GM19025 (cell line): ENCODE measurements around the gene TICAM2.
"Not testable (repeated sequence)": the region's sequence is repeated elsewhere in the genome, so short reads cannot be mapped to it uniquely, and the experiment has no call there.

Source experiments
- ATAC-seq: cut with Tn5 transposase; IDR thresholded peaks from one replicate; pipeline ENCODE4 v1.9.1; 2021; ENCODE audit warnings: mild to moderate bottlenecking, low read depth, moderate library complexity; ENCODE audit not compliant: unreplicated experiment

The TICAM2 gene, protein sequence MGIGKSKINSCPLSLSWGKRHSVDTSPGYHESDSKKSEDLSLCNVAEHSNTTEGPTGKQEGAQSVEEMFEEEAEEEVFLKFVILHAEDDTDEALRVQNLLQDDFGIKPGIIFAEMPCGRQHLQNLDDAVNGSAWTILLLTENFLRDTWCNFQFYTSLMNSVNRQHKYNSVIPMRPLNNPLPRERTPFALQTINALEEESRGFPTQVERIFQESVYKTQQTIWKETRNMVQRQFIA

DNA sequence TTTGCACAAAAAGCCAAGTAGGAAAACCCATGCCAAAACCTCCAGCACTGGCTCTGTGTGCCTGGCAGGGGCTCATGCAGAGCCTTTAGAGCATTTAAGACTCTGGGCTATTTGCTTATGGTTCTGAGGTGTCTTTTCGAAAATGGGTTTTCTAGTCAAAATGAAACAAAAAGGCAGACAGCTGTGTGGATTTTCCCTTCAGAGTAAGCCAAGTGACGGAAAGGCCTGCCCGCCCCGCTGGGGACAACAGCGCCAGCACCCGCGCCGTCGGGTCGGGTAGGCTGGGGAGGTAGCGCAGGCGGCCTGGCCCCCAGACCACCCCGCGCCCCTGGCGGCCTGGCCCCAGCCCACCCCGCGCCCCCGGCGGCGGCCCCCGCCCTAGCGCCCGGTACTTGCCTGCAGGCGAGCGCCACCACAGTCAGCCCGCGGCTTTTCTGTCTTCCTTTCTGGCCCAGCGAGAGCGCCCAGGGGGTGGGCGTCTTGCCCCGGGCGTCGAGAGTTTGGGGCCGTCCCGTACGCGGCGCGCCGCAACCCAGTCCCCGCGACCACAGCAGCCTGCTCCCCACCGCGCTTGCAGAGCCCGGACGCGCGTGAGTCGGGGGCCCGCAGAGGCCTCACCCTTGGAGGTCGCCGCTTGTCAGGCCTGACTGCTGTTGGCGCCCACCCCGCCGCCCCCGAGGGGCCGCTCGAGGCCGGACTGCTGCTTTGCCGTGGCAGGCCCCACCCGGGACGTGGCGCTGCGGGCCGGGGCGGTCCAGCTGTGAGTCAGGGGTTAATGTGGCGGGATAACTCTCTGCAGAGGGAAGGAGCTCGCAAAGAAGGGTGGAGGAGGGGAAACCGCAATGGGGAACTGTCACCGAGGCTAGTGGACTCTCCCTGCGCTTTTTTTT is at the start of gene TICAM2:
Gene TICAM2, minus strand, starts transcription at position 779 of the 890 bp plus-strand sequence. CDS start 21,223 bp downstream, outside the sequence.
- peak; percentile 79 for ATAC-seq

GRCh38 chr5:115649541-115649940 is 47.3 kb upstream of the TICAM2 start:
- no peak for ATAC-seq

DNA sequence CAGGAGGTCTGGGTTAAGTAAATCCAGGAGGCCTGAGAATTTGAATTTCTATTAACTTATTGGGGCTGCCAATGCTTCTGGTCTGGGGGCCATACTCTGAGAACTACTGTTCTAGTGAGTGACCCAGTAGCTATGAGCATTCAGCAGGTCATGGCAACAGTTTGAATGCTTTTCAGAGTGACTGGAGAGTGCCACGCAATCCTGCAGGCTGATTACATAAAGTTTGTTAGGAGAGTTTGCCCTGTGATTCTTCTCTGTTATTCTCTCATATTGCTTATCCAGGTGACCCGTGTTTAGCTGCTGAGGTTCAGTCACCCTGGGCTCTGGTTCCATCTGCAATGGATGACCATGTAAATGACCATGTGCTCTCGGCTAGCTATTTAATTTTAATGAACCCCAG is 45.8 kb upstream of the TICAM2 start:
- no peak for ATAC-seq

GRCh38 chr5:115645386-115645785 is 43.1 kb upstream of the TICAM2 start:
- not testable (repeated sequence) for ATAC-seq

GRCh38 chr5:115644046-115644445 is 41.8 kb upstream of the TICAM2 start:
- ATAC-seq, result no peak

DNA sequence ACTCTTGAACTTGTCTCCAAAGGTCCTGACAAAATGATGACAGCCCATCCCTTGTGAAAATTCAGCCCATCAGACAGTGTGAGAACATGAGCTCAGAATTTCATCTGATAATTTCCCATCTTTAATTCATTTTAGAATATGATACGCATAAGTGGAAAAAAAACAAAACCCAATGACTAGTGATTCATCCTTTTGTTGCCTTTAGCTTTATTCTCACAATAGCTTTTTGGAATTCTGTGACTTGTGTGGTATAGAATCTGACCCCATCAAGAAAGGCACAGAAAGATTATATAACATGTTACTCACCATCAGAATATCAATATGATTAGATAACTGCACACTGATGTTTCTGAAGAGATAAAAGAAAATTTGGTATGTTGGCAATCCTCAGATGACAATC is 39.7 kb upstream of the TICAM2 start:
- ATAC-seq, result no peak

- ATAC-seq, result no peak
Observed at GRCh38 chr5:115640274-115640673, 38.0 kb upstream of the TICAM2 start.

GRCh38 chr5:115639377-115639776 is 37.1 kb upstream of the TICAM2 start:
- no peak for ATAC-seq

DNA sequence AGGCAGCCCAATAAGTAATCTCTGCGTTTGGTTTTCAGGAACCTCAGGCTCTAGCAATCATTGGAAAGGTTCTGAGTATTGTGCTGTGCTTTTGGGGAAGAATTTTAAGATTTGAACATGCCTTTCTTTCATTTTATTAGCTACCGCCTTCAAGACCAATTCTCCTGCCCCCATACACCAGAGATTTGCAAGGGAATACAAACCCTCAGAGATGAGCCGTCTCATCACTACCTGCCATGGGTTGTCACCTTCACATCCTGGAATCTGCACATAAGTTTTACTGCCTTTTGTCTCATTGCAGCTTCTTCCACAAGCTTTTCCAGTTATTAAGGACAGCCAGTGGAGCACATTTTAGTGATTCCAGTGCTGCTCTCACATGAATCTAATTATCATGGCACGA is 35.2 kb upstream of the TICAM2 start:
- no peak for ATAC-seq

- ATAC-seq, result no peak
Observed at GRCh38 chr5:115636008-115636407, 33.7 kb upstream of the TICAM2 start.

- ATAC-seq, result peak; percentile 45
Observed at GRCh38 chr5:115634343-115635132, 32.3 kb upstream of the TICAM2 start.

DNA sequence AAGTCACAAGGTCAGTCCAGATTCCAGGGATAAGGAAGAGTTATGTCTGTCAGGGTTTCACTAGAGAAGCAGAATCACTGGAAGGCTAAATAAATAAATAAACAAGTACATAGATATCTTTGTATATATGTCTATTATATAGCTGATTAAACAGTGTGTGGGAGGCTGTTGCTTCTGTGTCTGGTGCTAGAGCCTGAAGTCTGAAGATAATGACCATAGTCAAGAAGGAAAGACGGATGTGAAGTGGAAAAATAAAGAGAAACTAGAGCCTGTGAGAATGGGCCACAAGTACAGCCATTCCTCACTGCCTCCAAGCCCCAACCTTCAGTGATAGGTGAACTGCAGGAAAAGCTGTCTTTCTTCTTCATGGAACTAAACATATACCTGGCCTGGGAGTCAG is 27.6 kb upstream of the TICAM2 start:
- ATAC-seq, result no peak

- ATAC-seq, result no peak
Observed at GRCh38 chr5:115627295-115627865, 25.1 kb upstream of the TICAM2 start.

GRCh38 chr5:115626445-115626823 is 24.2 kb upstream of the TICAM2 start:
- ATAC-seq, result peak; percentile 20

- peak; percentile 86 for ATAC-seq
Observed at GRCh38 chr5:115625579-115626444, 23.5 kb upstream of the TICAM2 start, which contains the start of gene TMED7. TMED7 (minus strand) TSS chr5:115626036; CDS start chr5:115625792, 244 bp downstream.

DNA sequence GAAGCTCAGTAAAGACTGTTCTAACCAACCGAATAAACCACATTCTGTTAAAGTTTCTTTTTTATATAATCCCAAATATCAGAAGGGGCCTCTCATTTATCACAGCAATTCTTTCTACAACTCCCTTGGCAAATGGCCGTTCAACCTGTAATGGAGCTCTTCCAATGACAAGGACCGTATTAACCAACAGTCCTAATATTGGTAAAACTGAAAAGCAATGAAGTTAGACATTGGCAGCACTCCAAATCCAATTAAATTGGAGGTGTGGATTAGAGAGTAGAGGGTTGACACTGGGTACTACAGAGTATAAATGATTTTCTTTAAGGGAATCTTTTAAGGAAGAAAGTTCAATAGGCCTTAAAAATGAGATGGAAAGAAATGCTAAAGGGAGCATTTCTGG is 22.7 kb upstream of the TICAM2 start:
- ATAC-seq, result no peak

DNA sequence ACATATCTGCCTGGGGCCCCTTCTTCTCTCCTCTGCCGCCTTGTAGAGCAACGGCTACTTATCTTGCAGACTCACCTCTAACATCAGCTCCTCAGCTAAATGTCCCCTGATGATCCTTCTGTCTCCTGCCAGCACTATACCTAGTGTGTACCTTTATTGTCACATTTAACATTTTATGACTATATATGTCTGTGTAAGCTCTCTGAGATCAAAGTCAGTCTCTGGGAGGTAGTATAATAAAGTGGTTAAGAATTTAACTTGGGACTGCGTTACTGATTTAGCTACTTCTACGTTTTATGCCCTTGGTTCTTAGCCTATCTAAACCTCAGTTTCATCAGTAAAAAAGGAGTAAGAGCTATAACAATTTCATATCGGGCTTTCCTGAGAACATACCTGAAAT is 21.4 kb upstream of the TICAM2 start:
- no peak for ATAC-seq

DNA sequence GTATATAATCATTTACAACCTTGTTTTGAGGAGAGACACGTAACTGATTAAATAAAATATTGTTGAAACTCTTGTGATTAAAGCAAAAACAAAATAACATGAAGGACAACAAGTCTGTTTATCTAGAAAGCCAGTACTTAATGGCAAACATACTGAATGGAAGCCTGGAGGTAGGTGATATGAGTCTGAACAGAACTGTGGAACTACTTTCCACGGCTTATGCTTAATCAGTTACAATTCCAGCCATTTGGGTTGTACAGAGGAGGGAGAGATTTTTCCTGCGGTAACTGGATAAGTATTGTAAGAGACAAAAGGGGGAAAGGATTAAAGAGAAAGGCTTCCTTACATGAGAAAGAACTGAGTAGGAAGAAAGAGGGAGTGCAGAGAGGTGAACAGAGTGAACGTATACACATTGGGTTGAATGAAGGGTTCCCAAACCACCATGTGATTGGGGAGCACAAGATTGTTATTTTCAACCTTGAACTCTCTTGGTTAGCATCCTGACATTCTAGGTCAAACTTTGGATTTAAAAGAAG is 19.2 kb upstream of the TICAM2 start:
- ATAC-seq, result no peak

- no peak for ATAC-seq
Observed at GRCh38 chr5:115616892-115617291, 14.6 kb upstream of the TICAM2 start.
